HCEC 1CT (cell line): ENCODE results near the gene ZNF804A.

Source experiments
- DNase-seq: peaks from one replicate; pipeline ENCODE4 v3.0.0-alpha.2; 2017

Gene ZNF804A

GRCh38 chr2:184971546-184972068, 373.3 kb downstream of the ZNF804A start:
- no peak for DNase-seq
